IPS DF 6.9 (cell line): ENCODE data around the gene FOXK1.

Source experiments
- DNase-seq: peaks from one replicate; pipeline ENCODE4 v3.0.0-alpha.2; 2013; ENCODE audit warnings: low read depth, low spot score
- H3K27ac ChIP-seq: one replicate; pipeline ENCODE4 v1.5.1; 2013; ENCODE audit warnings: low read length, control low read depth
- H3K27me3 ChIP-seq: 2 replicates; pipeline ENCODE4 v1.6.1; 2013; ENCODE audit warnings: mild to moderate bottlenecking, low read length; ENCODE audit not compliant: control insufficient read depth, insufficient read depth
- H3K36me3 ChIP-seq: 2 replicates; pipeline ENCODE4 v1.6.1; 2013; ENCODE audit warnings: low read length; ENCODE audit not compliant: control insufficient read depth, insufficient read depth
- H3K4me1 ChIP-seq: 2 replicates; pipeline ENCODE4 v1.6.1; 2013; ENCODE audit warnings: low read length; ENCODE audit not compliant: control insufficient read depth, insufficient read depth
- H3K4me3 ChIP-seq: 2 replicates; pipeline ENCODE4 v1.5.1; 2013; ENCODE audit warnings: mild to moderate bottlenecking, low read length
- H3K9me3 ChIP-seq: 2 replicates; pipeline ENCODE4 v1.6.1; 2013; ENCODE audit warnings: low read length, inconsistent platforms; ENCODE audit not compliant: control insufficient read depth, insufficient read depth
- WGBS: extraction: QIAGEN DNeasy Blood & Tissue Kit; methylation state at CpG from one replicate; pipeline ENCODE4 v1.1.7; 2013; ENCODE audit warnings: mixed read lengths, missing lambda C conversion rate; ENCODE audit not compliant: insufficient read length, insufficient coverage; 5-methylcytosine and 5-hydroxymethylcytosine counted together

Gene FOXK1

DNA sequence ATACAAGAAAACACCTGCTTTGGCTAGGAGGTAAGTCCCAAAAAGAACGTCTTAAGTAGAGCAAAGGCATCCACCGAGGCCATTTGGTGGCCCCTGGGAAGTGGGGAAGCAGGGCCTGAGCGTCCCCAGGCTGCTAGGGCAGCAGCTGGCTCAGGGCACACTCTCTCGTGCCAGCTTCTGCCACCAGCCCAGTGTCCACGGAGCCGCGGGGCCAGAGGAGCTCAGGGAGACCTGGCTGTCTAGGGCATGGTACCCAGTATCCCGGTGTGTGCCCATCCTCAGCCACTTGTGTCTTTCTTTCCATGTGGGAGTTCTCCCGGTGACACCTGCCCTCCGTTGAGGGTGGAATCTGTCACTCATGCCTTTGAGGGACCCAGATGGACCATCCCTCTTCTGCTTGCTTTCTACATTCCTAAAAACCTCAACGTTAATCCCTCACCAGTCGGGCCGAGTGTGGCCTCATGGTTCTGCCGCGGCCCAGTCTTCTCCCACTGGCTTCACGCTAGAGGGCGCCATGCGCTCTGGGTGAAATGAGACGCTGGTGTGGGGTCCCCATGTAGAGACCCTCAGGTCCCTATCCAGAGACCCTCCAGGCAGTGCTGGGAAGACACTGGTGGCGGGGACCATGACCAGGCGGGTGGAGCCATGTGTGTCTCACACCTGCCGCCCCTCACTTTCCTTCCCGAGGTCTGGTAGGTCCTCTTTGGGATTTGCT, 83.8 kb downstream of the FOXK1 start:
- no peak overlapping the region for H3K4me3 ChIP-seq
- no peaks in the 10 kb centered on the region for H3K4me1 ChIP-seq
- H3K27me3 ChIP-seq = no peaks in the 10 kb centered on the region
- no CpG with 5 or more reads among the region's 23 CpGs for WGBS
- no peak for DNase-seq
- no peaks in the 10 kb centered on the region for H3K36me3 ChIP-seq
- H3K27ac ChIP-seq = no peak overlapping the region
- H3K9me3 ChIP-seq = no peaks in the 10 kb centered on the region

- no peak overlapping the region for H3K4me3 ChIP-seq
- no peak overlapping the region for H3K27ac ChIP-seq
- no peak for DNase-seq
- WGBS = no CpG with 5 or more reads among the region's 37 CpGs
- H3K9me3 ChIP-seq = no peaks in the 10 kb centered on the region
- H3K36me3 ChIP-seq = no peaks in the 10 kb centered on the region
- no peaks in the 10 kb centered on the region for H3K4me1 ChIP-seq
- no peaks in the 10 kb centered on the region for H3K27me3 ChIP-seq
Measured at GRCh38 chr7:4766666-4767519, 84.8 kb downstream of the FOXK1 start.

GRCh38 chr7:4768597-4769569, 86.8 kb downstream of the FOXK1 start:
- Histone ChIP-seq H3K9me3 (no peaks in the 10 kb centered on the region), H3K4me1 (no peaks in the 10 kb centered on the region), H3K27me3 (no peaks in the 10 kb centered on the region), H3K4me3 (no peak overlapping the region), H3K27ac (no peak overlapping the region), H3K36me3 (no peaks in the 10 kb centered on the region)
- no peak for DNase-seq
- no CpG with 5 or more reads among the region's 27 CpGs for WGBS

GRCh38 chr7:4769761-4770160, 87.7 kb downstream of the FOXK1 start:
- H3K27ac ChIP-seq = no peak overlapping the region
- H3K36me3 ChIP-seq = no peaks in the 10 kb centered on the region
- no peak for DNase-seq

GRCh38 chr7:4770886-4771285, 88.8 kb downstream of the FOXK1 start:
- H3K36me3 ChIP-seq = no peaks in the 10 kb centered on the region
- no peak for DNase-seq
- no peaks in the 10 kb centered on the region for H3K27me3 ChIP-seq
- H3K27ac ChIP-seq = no peak overlapping the region
- H3K4me1 ChIP-seq = peaks cover 2% of the 10 kb centered on the region; the same call in 1 of the 2 replicates
- no CpG with 5 or more reads among the region's 9 CpGs for WGBS
- no peaks in the 10 kb centered on the region for H3K9me3 ChIP-seq
- H3K4me3 ChIP-seq = no peak overlapping the region

More at GRCh38 chr7:4769761-4770160, 87.7 kb downstream of the FOXK1 start:
- Histone ChIP-seq H3K4me1 (peaks cover 2% of the 10 kb centered on the region; the same call in 1 of the 2 replicates), H3K27me3 (no peaks in the 10 kb centered on the region), H3K9me3 (no peaks in the 10 kb centered on the region), H3K4me3 (no peak overlapping the region)
- WGBS = no CpG with 5 or more reads among the region's 7 CpGs

- H3K27ac ChIP-seq = no peak overlapping the region
- no peaks in the 10 kb centered on the region for H3K27me3 ChIP-seq
- no CpG with 5 or more reads among the region's 9 CpGs for WGBS
- H3K9me3 ChIP-seq = no peaks in the 10 kb centered on the region
- peaks cover 2% of the 10 kb centered on the region; the same call in 1 of the 2 replicates for H3K4me1 ChIP-seq
- H3K4me3 ChIP-seq = no peak overlapping the region
- no peak for DNase-seq
- H3K36me3 ChIP-seq = no peaks in the 10 kb centered on the region
Measured at GRCh38 chr7:4771737-4772136, 89.6 kb downstream of the FOXK1 start.

DNA sequence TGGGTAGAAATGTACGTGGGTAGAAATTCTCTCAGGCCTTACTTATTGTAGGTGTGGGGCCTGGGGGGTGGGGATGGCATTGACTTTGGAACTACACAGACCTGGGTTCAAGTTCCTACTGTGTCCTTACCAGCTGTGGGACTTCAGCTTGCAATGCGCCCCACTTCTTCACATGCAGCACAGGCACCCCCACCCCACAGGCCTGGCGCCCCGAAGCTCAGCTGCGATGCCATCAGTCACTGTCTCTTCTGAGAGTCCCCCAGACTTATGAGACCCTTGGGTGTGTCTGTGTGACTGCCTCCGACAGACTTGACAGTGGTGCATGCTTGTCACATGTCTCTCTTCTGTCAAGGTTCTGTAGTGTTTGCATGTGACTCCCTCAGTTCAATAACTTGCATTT, 90.2 kb downstream of the FOXK1 start:
- Histone ChIP-seq H3K9me3 (no peaks in the 10 kb centered on the region), H3K36me3 (no peaks in the 10 kb centered on the region), H3K4me3 (no peak overlapping the region), H3K27ac (no peak overlapping the region), H3K27me3 (no peaks in the 10 kb centered on the region), H3K4me1 (peaks cover 2% of the 10 kb centered on the region; the same call in 1 of the 2 replicates)
- DNase-seq = no peak
- no CpG with 5 or more reads among the region's 6 CpGs for WGBS

DNA sequence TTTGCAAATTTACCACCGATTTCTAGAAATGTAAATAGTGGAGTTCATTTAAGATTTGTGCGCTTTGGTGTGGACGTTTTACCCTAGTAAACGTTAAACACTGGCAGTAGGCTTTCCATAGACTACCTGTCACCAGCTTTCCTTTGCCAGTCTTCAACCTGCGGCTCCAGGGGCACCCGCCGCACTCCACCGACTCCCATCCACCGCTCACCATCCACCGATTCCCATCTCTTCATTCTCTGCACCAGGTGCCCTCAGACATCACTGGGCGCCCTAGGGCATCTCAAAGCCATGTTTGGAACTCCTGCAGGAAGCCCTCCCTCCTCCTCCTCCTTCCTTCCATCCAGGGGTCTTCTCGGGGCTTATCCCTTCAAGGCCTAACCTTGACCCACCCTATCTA, 91.9 kb downstream of the FOXK1 start:
- H3K4me3 ChIP-seq = no peak overlapping the region
- H3K27me3 ChIP-seq = no peaks in the 10 kb centered on the region
- no peaks in the 10 kb centered on the region for H3K9me3 ChIP-seq
- H3K4me1 ChIP-seq = peaks cover 2% of the 10 kb centered on the region; the same call in 1 of the 2 replicates
- H3K36me3 ChIP-seq = no peaks in the 10 kb centered on the region
- no peak overlapping the region for H3K27ac ChIP-seq
- no peak for DNase-seq
- WGBS = no CpG with 5 or more reads among the region's 12 CpGs

DNA sequence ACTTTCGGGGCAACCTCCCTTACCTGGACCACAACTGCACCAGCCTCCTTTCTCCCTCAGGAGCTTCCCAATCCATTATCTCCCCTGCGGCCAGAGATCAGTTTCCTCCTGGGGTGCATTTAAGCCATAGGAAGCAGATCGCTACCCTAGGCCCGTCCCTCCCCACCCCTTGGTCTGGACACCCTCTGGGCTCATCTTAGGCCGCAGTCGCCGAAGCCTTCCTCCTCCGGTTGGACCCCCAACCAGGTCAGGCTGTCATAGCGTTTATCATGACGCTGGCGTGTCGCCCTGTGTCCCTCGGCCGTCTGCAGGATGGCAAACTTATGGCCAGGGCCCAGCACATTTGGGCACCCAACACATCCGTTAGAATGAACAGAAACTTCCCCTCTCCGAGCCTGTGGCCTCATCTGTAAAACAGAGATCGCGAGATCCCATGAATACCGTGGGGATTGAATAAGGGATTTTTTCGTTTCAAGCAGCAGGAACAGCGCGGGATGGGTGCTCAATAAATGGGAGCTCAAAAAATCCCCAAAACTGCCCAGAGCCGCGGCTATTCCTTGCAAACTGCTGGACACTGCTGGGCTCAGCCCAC, 92.7 kb downstream of the FOXK1 start:
- no CpG with 5 or more reads among the region's 24 CpGs for WGBS
- DNase-seq = no peak
- Histone ChIP-seq H3K4me3 (peak overlapping the region; percentile 50; the same call in 1 of the 2 replicates), H3K36me3 (no peaks in the 10 kb centered on the region), H3K4me1 (peaks cover 2% of the 10 kb centered on the region; the same call in 1 of the 2 replicates), H3K27ac (no peak overlapping the region), H3K27me3 (no peaks in the 10 kb centered on the region), H3K9me3 (no peaks in the 10 kb centered on the region)
